ENCODE results near the gene TMEM87A. TPM values are rescaled to one million over a fixed set of nuclear protein-coding genes. Genes with fewer than 3 reads are reported as not detected.

Gene TMEM87A
- polyA plus RNA-seq, 2 of the 4 experiments (the other 2 are of a cell fraction), result 30.3 to 49.8 TPM

DNA sequence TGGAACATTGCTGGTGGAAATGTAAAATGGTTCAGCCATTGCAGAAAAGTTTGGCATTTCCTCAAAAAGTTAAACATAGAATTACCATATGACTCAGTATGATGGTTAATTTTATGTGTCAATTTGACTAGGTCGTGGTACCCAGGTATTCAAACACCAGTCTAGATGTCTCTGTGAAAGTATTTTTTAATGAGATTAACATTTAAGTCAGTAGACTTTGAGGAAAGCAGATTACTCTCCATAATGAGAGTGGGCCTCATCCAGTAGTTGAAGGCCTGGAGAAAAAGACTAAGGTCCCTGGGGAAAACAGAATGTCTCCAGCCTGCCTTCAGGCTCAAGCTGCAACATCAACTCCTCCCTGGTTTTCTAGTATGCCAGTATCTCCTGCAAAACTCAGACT, 42.3 kb upstream of the TMEM87A start:
- no peak for ATAC-seq
- H3K4me3 ChIP-seq, result no peak overlapping the region

DNA sequence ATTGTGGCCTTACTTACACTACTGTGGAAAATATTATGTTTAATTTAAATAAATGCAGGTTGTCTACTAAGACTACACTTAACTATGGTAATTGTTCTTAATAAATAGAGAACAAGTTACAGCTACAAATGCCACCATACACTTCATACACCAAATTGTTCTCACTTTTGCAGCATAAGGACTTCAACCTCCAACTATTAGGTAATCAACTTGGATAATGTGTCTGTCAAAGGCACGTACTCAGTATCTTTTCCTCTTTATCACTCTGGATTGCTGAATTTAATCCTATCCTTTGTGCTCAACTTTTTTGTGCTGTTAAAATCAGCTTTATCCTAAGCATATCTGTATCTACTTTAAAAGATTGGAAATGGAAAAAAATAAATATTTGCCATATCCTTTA, 41.6 kb upstream of the TMEM87A start:
- Histone ChIP-seq H3K9me3 (no peaks in the 10 kb centered on the region), H3K4me3 (no peak overlapping the region), H3K4me2 (no peak overlapping the region), H3K4me1 (no peaks in the 10 kb centered on the region), H3K27ac (no peak overlapping the region)
- POLR2A ChIA-PET, result no interaction called here
- no peak for FAIRE-seq
- ATAC-seq, result no peak
- WGBS (ENCODE audit: missing lambda C conversion rate), result 89% methylated on average over 1 of the region's 1 CpG
- no peak for DNase-seq (ENCODE audit: low read depth in 1 of 2, low spot score in 1 of 2)
- CTCF ChIA-PET, result interaction anchor here (1.4 kb wide), 1 partner anchor 14 kb away, joined by 3 read pairs; no protein-coding TSS in a partner anchor
- TF ChIP-seq RARB (CRISPR knock-in tag; IDR thresholded peaks at IDR 0.05) (no peak), SMC3 (IDR thresholded peaks at IDR 0.05) (no peak), HDAC2 (IDR thresholded peaks at IDR 0.05) (no peak)

More for the DNA sequence above, 42.3 kb upstream of the TMEM87A start:
- 42% methylated on average over 1 of the region's 1 CpG for WGBS (ENCODE audit: missing lambda C conversion rate)
- H3K27ac ChIP-seq, result no peak overlapping the region
- H3K4me1 ChIP-seq, result no peaks in the 10 kb centered on the region
- POLR2A ChIA-PET, result no interaction called here
- TF ChIP-seq JUNB (IDR thresholded peaks at IDR 0.05) (no peak), ZNF302 (CRISPR knock-in tag; IDR thresholded peaks at IDR 0.05) (no peak), EHMT2 (IDR thresholded peaks at IDR 0.05; ENCODE audit: low read depth) (no peak), SMC3 (IDR thresholded peaks at IDR 0.05) (no peak), ZFP36 (IDR thresholded peaks at IDR 0.05; ENCODE audit: borderline replicate concordance, partially characterized antibody) (no peak), TFCP2L1 (CRISPR knock-in tag; IDR thresholded peaks at IDR 0.05) (no peak), RARB (CRISPR knock-in tag; IDR thresholded peaks at IDR 0.05) (no peak), RCOR1 (IDR thresholded peaks at IDR 0.05; ENCODE audit: low read depth, low read length) (no peak), CBX2 (IDR thresholded peaks at IDR 0.05; ENCODE audit: borderline replicate concordance, low read depth) (no peak), EP300 (IDR thresholded peaks at IDR 0.05) (no peak), KDM1A (IDR thresholded peaks at IDR 0.05; ENCODE audit: low read depth) (no peak), ZSCAN20 (CRISPR knock-in tag; IDR thresholded peaks at IDR 0.05) (no peak), HOXA7 (CRISPR knock-in tag; IDR thresholded peaks at IDR 0.05) (no peak)
- TF ChIP-seq, protein P1, sequence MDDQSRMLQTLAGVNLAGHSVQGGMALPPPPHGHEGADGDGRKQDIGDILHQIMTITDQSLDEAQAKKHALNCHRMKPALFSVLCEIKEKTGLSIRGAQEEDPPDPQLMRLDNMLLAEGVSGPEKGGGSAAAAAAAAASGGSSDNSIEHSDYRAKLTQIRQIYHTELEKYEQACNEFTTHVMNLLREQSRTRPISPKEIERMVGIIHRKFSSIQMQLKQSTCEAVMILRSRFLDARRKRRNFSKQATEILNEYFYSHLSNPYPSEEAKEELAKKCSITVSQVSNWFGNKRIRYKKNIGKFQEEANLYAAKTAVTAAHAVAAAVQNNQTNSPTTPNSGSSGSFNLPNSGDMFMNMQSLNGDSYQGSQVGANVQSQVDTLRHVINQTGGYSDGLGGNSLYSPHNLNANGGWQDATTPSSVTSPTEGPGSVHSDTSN (IDR thresholded peaks at IDR 0.05), result no peak
- FAIRE-seq, result no peak
- CTCF ChIA-PET, result no interaction called here
- no peak for DNase-seq (ENCODE audit: low read depth in 1 of 2, low spot score in 1 of 2)
- H3K4me2 ChIP-seq, result no peak overlapping the region
- no peaks in the 10 kb centered on the region for H3K9me3 ChIP-seq

DNA sequence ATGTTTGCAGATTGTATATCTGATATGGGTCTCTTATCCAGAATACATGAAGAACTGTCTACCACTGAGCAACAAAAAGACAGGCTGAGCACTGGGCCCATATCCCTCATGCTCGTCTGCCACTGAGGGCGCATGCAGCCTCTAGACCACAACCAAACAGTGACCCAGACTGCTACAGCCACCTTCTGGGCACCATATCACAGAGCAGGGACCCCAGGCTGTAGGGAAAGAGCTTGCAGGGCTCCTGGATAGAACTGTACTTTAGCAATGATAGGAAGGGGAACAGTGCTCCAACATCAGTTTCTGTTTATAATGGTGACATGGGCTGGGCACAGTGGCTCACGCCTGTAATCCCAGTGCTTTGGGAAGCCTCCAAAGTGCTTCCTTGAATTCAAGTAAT, 40.2 kb upstream of the TMEM87A start:
- TF ChIP-seq ZFP36 (IDR thresholded peaks at IDR 0.05; ENCODE audit: borderline replicate concordance, partially characterized antibody), result no peak
- no peak for TF ChIP-seq TP53 (CRISPR knock-in tag; IDR thresholded peaks at IDR 0.05)
- TF ChIP-seq RAD21 (conservative IDR thresholded peaks at IDR 0.05 in 1 of 2, IDR thresholded peaks at IDR 0.05 in 1 of 2), result no peak
- TF ChIP-seq HOXB5 (CRISPR knock-in tag; IDR thresholded peaks at IDR 0.05), result no peak
- TF ChIP-seq, protein P1 (IDR thresholded peaks at IDR 0.05), result no peak
- TF ChIP-seq, protein P2, sequence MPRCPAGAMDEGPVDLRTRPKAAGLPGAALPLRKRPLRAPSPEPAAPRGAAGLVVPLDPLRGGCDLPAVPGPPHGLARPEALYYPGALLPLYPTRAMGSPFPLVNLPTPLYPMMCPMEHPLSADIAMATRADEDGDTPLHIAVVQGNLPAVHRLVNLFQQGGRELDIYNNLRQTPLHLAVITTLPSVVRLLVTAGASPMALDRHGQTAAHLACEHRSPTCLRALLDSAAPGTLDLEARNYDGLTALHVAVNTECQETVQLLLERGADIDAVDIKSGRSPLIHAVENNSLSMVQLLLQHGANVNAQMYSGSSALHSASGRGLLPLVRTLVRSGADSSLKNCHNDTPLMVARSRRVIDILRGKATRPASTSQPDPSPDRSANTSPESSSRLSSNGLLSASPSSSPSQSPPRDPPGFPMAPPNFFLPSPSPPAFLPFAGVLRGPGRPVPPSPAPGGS (IDR thresholded peaks at IDR 0.05), result no peak
- TF ChIP-seq, protein P3, sequence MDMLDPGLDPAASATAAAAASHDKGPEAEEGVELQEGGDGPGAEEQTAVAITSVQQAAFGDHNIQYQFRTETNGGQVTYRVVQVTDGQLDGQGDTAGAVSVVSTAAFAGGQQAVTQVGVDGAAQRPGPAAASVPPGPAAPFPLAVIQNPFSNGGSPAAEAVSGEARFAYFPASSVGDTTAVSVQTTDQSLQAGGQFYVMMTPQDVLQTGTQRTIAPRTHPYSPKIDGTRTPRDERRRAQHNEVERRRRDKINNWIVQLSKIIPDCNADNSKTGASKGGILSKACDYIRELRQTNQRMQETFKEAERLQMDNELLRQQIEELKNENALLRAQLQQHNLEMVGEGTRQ (IDR thresholded peaks at IDR 0.05), result no peak
- no peak for TF ChIP-seq RNF2 (IDR thresholded peaks at IDR 0.05; ENCODE audit: borderline replicate concordance, low read depth)
- TF ChIP-seq MAZ (IDR thresholded peaks at IDR 0.05; ENCODE audit: borderline replicate concordance, low read depth, low read length), result no peak
- TF ChIP-seq SREBF2 (IDR thresholded peaks at IDR 0.05), result no peak
- 45% methylated on average over 3 of the region's 3 CpGs for WGBS (ENCODE audit: missing lambda C conversion rate)
- H3K9me3 ChIP-seq, result no peaks in the 10 kb centered on the region
- no peaks in the 10 kb centered on the region for H3K4me1 ChIP-seq
- CTCF ChIA-PET, result interaction anchor here (1.4 kb wide), 1 partner anchor 15 kb away, joined by 3 read pairs; no protein-coding TSS in a partner anchor
- FAIRE-seq, result no peak
- no peak overlapping the region for H3K4me2 ChIP-seq
- H3K27ac ChIP-seq, result no peak overlapping the region
- POLR2A ChIA-PET, result no interaction called here
- H3K4me3 ChIP-seq, result no peak overlapping the region
- DNase-seq (ENCODE audit: low read depth in 1 of 2, low spot score in 1 of 2), result no peak
- ATAC-seq, result no peak

Data from A549 (cell line).